Left lung (tissue), 10 donors: ENCODE results near the gene FUCA1. TPM values are rescaled to one million over a fixed set of nuclear protein-coding genes. Genes with fewer than 3 reads are reported as not detected.
"Not testable (repeated sequence)": the region's sequence is repeated elsewhere in the genome, so short reads cannot be mapped to it uniquely, and the experiment has no call there.

Source experiments
- ATAC-seq: fragments of 200-7000 bp; cut with Tn5 transposase; one replicate; pipeline ENCODE4 v1.9.1; 2020; ENCODE audit warnings: moderate library complexity
- DNase-seq, 4 donors: peaks; one replicate each; pipeline ENCODE4 v3.0.0-alpha.2; 2013 to 2020
- H3K27ac ChIP-seq, 2 donors: fragments of 200-600 bp; sonication (generic) in 1 of 2; one replicate each; pipeline versions ENCODE4 v1.5.0 to v1.8.0; 2020 to 2021
- H3K27me3 ChIP-seq, 2 donors: fragments of 200-600 bp; sonication (generic) in 1 of 2; one replicate each; pipeline versions ENCODE4 v1.5.0 to v1.8.0; 2020 to 2021
- H3K36me3 ChIP-seq, 2 donors: fragments of 200-600 bp; sonication (generic) in 1 of 2; one replicate each; pipeline versions ENCODE4 v1.5.0 to v1.8.0; 2020 to 2021
- H3K4me1 ChIP-seq, 2 donors: fragments of 200-600 bp; one replicate each; pipeline ENCODE4 v1.8.0; 2021
- H3K4me3 ChIP-seq, 2 donors: fragments of 200-600 bp; sonication (generic) in 1 of 2; one replicate each; pipeline versions ENCODE4 v1.5.0 to v1.8.0; 2020 to 2021; ENCODE audit warnings: mild to moderate bottlenecking in 1 of 2
- H3K9me3 ChIP-seq, 2 donors: fragments of 200-600 bp; sonication (generic) in 1 of 2; one replicate each; pipeline versions ENCODE4 v1.5.0 to v1.8.0; 2020 to 2021
- intact Hi-C, 2 donors: fragments of 100-400 bp; cut with DNase I; formaldehyde crosslinking; loops; one replicate each; pipeline versions ENCODE4 v1.11.2 to v1.14.2; 2022
- polyA plus RNA-seq, 6 donors: library from polyadenylated mRNA; unstranded; fragments of 120-200 nt; gene quantifications; one replicate each; pipeline ENCODE4 v1.2.1, GENCODE V29; 2013; ENCODE audit not compliant: insufficient read length in 6 of 6
- total RNA-seq, 2 donors: library from RNA; stranded (reverse); fragmentation: NEBNext Ultra II Directional; extraction: Animal tissue kit (Norgen Biotek cat#: 25700); gene quantifications; one replicate each; pipeline ENCODE4 v1.2.1, GENCODE V29; 2021
- TF ChIP-seq, protein P1 (sequence below), 2 donors: fragments of 200-600 bp; sonication (generic) in 1 of 2; IDR thresholded peaks; one replicate each; pipeline versions ENCODE4 v1.5.0 to v1.8.0; 2021; ENCODE audit warnings: antibody characterized with exemption in 2 of 2
- donor health status: DM: no; HTN: yes; CAD: no.
- donor health status: DM: no; HTN: no; CAD: no.

The FUCA1 gene
- total and polyA plus RNA-seq, 8 donors = 20.4 to 61.3 (median 25.3) TPM

GRCh38 chr1:23827717-23828116 lies 40.4 kb downstream of the FUCA1 start:
- Histone ChIP-seq H3K4me1 (peaks cover 5 to 14% of the 10 kb centered on the region in 2 donors), H3K27ac (no peak overlapping the region), H3K4me3 (no peak overlapping the region), H3K36me3 (no peaks in the 10 kb centered on the region), H3K27me3 (no peaks in the 10 kb centered on the region), H3K9me3 (no peaks in the 10 kb centered on the region)
- intact Hi-C loops = no loop called here
- TF ChIP-seq, protein P1, sequence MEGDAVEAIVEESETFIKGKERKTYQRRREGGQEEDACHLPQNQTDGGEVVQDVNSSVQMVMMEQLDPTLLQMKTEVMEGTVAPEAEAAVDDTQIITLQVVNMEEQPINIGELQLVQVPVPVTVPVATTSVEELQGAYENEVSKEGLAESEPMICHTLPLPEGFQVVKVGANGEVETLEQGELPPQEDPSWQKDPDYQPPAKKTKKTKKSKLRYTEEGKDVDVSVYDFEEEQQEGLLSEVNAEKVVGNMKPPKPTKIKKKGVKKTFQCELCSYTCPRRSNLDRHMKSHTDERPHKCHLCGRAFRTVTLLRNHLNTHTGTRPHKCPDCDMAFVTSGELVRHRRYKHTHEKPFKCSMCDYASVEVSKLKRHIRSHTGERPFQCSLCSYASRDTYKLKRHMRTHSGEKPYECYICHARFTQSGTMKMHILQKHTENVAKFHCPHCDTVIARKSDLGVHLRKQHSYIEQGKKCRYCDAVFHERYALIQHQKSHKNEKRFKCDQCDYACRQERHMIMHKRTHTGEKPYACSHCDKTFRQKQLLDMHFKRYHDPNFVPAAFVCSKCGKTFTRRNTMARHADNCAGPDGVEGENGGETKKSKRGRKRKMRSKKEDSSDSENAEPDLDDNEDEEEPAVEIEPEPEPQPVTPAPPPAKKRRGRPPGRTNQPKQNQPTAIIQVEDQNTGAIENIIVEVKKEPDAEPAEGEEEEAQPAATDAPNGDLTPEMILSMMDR (IDR thresholded peaks at IDR 0.05) = no peak
- ATAC-seq (no peak), DNase-seq (no peak)

DNA sequence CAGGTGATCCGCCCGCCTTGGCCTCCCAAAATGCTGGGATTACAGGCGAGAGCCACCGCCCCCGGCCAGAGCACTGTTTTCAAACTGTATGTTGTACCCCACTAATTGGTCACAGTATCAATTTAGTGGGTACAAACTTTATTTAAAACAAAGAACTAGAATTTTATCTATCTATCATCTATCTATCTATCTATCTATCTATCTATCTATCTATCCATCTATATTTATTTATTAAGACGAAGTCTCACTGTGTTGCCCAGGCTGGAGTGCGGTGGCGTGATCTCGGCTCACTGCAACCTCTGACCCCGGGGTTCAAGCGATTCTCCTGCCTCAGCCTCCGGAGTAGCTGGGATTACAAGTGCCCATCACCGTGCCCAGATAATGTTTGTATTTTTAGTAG lies 41.5 kb downstream of the FUCA1 start:
- H3K27ac ChIP-seq, H3K9me3 ChIP-seq, ATAC-seq, intact Hi-C loops, H3K27me3 ChIP-seq, DNase-seq, H3K36me3 ChIP-seq, H3K4me3 ChIP-seq: not testable (repeated sequence)
- H3K4me1 ChIP-seq = peaks cover 5 to 14% of the 10 kb centered on the region in 2 donors

DNA sequence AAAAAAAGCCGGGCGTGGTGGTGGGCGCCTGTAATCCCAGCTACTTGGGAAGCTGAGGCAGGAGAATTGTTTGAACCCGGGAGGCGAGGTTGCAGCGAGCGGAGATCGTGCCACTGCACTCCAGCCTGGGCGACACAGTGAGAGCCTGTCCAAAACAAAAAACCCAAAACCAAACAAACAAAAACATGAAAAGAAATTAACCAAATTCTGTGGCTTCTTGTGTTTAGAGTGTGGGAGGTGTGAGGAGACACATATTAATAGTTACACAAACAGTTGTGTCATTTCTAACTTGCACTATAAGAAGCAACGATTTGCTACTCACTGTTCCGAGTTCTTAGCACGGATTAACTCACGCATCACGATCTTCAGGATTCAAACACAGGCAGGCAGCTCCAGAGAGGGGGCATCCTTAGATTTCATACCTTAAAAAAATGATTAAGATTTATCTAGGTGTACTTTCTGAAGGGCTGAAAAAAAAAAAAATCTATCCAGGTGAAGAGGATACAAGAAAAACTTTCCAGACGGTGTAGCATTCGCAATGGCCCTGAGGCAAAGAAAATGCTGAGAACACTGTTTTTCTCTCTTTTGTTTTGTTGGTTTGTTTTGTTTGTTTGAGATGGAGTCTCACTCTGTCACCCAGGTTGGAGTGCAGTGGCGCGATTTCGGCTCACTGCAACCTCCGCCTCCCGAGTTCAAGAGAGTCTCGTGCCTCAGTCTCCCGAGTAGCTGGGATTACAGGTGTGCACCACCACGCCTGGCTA lies 42.1 kb downstream of the FUCA1 start:
- H3K4me1 ChIP-seq = peaks cover 5 to 14% of the 10 kb centered on the region in 2 donors
- H3K9me3 ChIP-seq = no peaks in the 10 kb centered on the region
- TF ChIP-seq, protein P1 (IDR thresholded peaks at IDR 0.05) = no peak
- H3K36me3 ChIP-seq = no peaks in the 10 kb centered on the region
- H3K27ac ChIP-seq = peak overlapping the region; percentile 92 to 93
- no peaks in the 10 kb centered on the region for H3K27me3 ChIP-seq
- H3K4me3 ChIP-seq = peak overlapping the region; percentile 77 to 95
- DNase-seq = no peak
- ATAC-seq = no peak
- intact Hi-C loops = no loop called here

DNA sequence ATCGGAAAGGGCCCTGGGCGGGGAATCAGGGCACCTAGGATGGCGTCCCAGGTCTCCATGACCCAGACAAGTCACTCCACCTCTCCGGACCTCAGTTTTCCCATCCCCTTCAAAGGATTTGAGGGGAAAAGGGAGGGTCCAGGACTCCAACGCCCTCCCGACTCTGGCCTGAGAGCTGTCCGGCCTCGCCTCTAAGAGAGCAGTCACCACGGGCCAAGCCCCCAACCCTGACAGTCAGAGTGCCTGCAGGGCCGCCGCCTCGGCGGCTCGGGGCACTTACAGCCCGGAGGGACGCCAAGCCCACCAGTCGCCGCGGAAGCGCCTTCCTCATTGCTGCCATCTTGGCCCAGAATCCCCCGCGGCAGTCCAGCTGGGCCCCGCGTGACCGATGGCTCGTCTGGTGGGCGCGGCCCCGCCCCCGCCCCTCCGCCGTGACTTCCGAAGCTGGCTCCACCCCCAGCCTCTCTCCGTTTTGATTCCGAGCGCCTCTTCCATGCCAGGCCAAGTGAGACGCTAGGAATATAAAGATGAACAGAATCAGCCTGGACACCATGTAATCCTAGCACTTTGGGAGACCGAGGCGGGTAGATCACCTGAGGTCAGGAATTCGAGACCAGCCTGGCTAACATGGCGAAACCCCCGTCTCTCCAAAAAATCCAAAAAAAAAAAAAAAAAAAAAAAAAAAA lies 42.9 kb downstream of the FUCA1 start, which contains the start of gene HMGCL:
HMGCL (minus strand) TSS at position 354 of the 686 bp plus-strand sequence; CDS start at position 340, 14 bp downstream.
- intact Hi-C loops = no loop called here
- peak; percentile 100 for ATAC-seq

GRCh38 chr1:23824711-23825075 lies 43.4 kb downstream of the FUCA1 start:
- no peaks in the 10 kb centered on the region for H3K27me3 ChIP-seq
- H3K36me3 ChIP-seq = no peaks in the 10 kb centered on the region
- intact Hi-C loops = no loop called here
- ATAC-seq = no peak
- H3K27ac ChIP-seq = peak overlapping the region; percentile 92 to 93
- no peaks in the 10 kb centered on the region for H3K9me3 ChIP-seq
- DNase-seq = no peak
- peaks cover 5 to 14% of the 10 kb centered on the region in 2 donors for H3K4me1 ChIP-seq
- TF ChIP-seq, protein P1 (IDR thresholded peaks at IDR 0.05) = no peak
- peak overlapping the region; percentile 77 to 95 for H3K4me3 ChIP-seq

More for the DNA sequence above, 42.9 kb downstream of the FUCA1 start, which contains the start of gene HMGCL:
- TF ChIP-seq, protein P1 (IDR thresholded peaks at IDR 0.05) = no peak
- Histone ChIP-seq H3K9me3 (no peaks in the 10 kb centered on the region), H3K36me3 (no peaks in the 10 kb centered on the region), H3K4me1 (peaks cover 5 to 14% of the 10 kb centered on the region in 2 donors), H3K4me3 (peak within 1 kb of the TSS; percentile 77 to 95), H3K27me3 (no peaks in the 10 kb centered on the region), H3K27ac (peak within 1 kb of the TSS; percentile 92 to 93)
- DNase-seq = peak; percentile 88 to 96 (median 94)
